GM12878 (cell line): ENCODE measurements around the gene GPBAR1. TPM values are rescaled to one million over a fixed set of nuclear protein-coding genes. Genes with fewer than 3 reads are reported as not detected.

Source experiments
- BCL11A ChIP-seq: IDR thresholded peaks from 2 replicates; pipeline ENCODE4 v1.6.1; 2011; ENCODE audit warnings: low read depth, low read length
- CEBPB ChIP-seq, 2 experiments: fragments of 150-350 bp in 1 of 2; IDR thresholded peaks; 2 replicates each; pipeline ENCODE4 v1.6.1; 2012 to 2014; ENCODE audit warnings: low read depth in 2 of 2, low read length in 2 of 2, borderline replicate concordance in 1 of 2, inconsistent platforms in 1 of 2
- CREB1 ChIP-seq: IDR thresholded peaks from 2 replicates; pipeline ENCODE4 v1.6.1; 2012; ENCODE audit warnings: low read depth, mild to moderate bottlenecking, inconsistent platforms
- DPF2 ChIP-seq: fragments of 450-650 bp; IDR thresholded peaks from 2 replicates; pipeline ENCODE4 v1.6.1; 2017; ENCODE audit warnings: mild to moderate bottlenecking
- HCFC1 ChIP-seq: fragments of 150-350 bp; IDR thresholded peaks from 2 replicates; pipeline ENCODE4 v1.6.1; 2014; ENCODE audit warnings: low read length
- MTA2 ChIP-seq: fragments of 450-650 bp; IDR thresholded peaks from 2 replicates; pipeline ENCODE4 v1.6.1; 2016; ENCODE audit warnings: low read depth, mild to moderate bottlenecking, moderate library complexity
- NBN ChIP-seq: fragments of 450-650 bp; IDR thresholded peaks from 2 replicates; pipeline ENCODE4 v1.6.1; 2016
- NR2F1 ChIP-seq: fragments of 450-650 bp; conservative IDR thresholded peaks from 2 replicates; pipeline ENCODE4 v1.6.1; 2017; ENCODE audit warnings: mild to moderate bottlenecking
- POU2F2 ChIP-seq: IDR thresholded peaks from 3 replicates; pipeline ENCODE4 v1.6.1; 2011; ENCODE audit warnings: low read depth, mild to moderate bottlenecking, low read length, borderline replicate concordance
- SIX5 ChIP-seq: IDR thresholded peaks from 2 replicates; pipeline ENCODE4 v1.6.1; 2011; ENCODE audit warnings: mild to moderate bottlenecking, low read depth, low read length, moderate library complexity; ENCODE audit not compliant: severe bottlenecking
- SMC3 ChIP-seq: IDR thresholded peaks from 2 replicates; pipeline ENCODE4 v1.6.1; 2011; ENCODE audit warnings: low read length, improper control_type of control experiment, borderline replicate concordance
- SUZ12 ChIP-seq: fragments of 200-600 bp; sonication (generic); IDR thresholded peaks from one replicate; pipeline ENCODE4 v1.6.1; 2018; ENCODE audit warnings: antibody characterized with exemption, mild to moderate bottlenecking; ENCODE audit not compliant: unreplicated experiment
- TBL1XR1 ChIP-seq: IDR thresholded peaks from 2 replicates; pipeline ENCODE4 v1.6.1; 2012; ENCODE audit warnings: low read depth, low read length, improper control_type of control experiment
- polyA plus RNA-seq, 11 experiments: library from polyadenylated mRNA; depleted of rRNA in 4 of 11; unstranded in 6 of 11; stranded (reverse) in 5 of 11; fragments of >200 nt; fragmentation: Nextera tagmentation in 4 of 11; fragmentation: Illumina TruSeq in 1 of 11; extraction: Ambion mirVana in 4 of 11; extraction: Trizol in 1 of 11; gene quantifications; 1 replicate in 1 of 11; 2 replicates in 10 of 11; pipeline versions ENCODE4 v1.2.1 to v1.2.3, GENCODE V29; 2011 to 2016; ENCODE audit warnings: inconsistent platforms in 2 of 11, missing spikeins in 2 of 11, low read depth in 1 of 11
- total RNA-seq, 4 experiments: library from RNA; depleted of rRNA in 3 of 4; stranded (reverse); fragments of >200 nt in 3 of 4; fragmentation: Illumina TruSeq in 1 of 4; extraction: Trizol in 1 of 4; gene quantifications; 2 replicates each; pipeline versions ENCODE4 v1.2.1 to v1.2.3, GENCODE V29; 2013 to 2021
- TF ChIP-seq, protein P1 (sequence below): fragments of 450-650 bp; IDR thresholded peaks from 2 replicates; pipeline ENCODE4 v1.6.1; 2017; ENCODE audit warnings: low read depth, mild to moderate bottlenecking, moderate library complexity
- TF ChIP-seq, protein P2 (sequence below): fragments of 450-650 bp; conservative IDR thresholded peaks from 2 replicates; pipeline ENCODE4 v1.6.1; 2017; ENCODE audit warnings: mild to moderate bottlenecking, moderate library complexity
- TF ChIP-seq, protein P3 (sequence below): fragments of 450-650 bp; IDR thresholded peaks from 2 replicates; pipeline ENCODE4 v1.6.1; 2017; ENCODE audit warnings: borderline replicate concordance
- TF ChIP-seq, protein P4 (sequence below): fragments of 450-650 bp; formaldehyde crosslinking; IDR thresholded peaks from 2 replicates; pipeline ENCODE4 v1.5.0; 2022; ENCODE audit warnings: mild to moderate bottlenecking, missing genetic modification characterization
- TF ChIP-seq, protein P5 (sequence below), 3 experiments: IDR thresholded peaks in 2 of 3; conservative IDR thresholded peaks in 1 of 3; 2 replicates each; pipeline ENCODE4 v1.5.1; 2011; ENCODE audit warnings: low read depth in 3 of 3, low read length in 3 of 3, mild to moderate bottlenecking in 3 of 3, control low read depth in 2 of 3, moderate library complexity in 2 of 3, inconsistent platforms in 1 of 3, mixed read lengths in 1 of 3; ENCODE audit not compliant: control insufficient read depth in 2 of 3, insufficient read depth in 1 of 3; ENCODE audit errors: extremely low read depth in 1 of 3

The GPBAR1 gene
- total and polyA plus RNA-seq, 10 of the 15 experiments (the other 5 are each of a cell fraction or from before 2014, with no cell fraction given): 0.03 to 0.36 (median 0.11) TPM; not detected in 3

DNA sequence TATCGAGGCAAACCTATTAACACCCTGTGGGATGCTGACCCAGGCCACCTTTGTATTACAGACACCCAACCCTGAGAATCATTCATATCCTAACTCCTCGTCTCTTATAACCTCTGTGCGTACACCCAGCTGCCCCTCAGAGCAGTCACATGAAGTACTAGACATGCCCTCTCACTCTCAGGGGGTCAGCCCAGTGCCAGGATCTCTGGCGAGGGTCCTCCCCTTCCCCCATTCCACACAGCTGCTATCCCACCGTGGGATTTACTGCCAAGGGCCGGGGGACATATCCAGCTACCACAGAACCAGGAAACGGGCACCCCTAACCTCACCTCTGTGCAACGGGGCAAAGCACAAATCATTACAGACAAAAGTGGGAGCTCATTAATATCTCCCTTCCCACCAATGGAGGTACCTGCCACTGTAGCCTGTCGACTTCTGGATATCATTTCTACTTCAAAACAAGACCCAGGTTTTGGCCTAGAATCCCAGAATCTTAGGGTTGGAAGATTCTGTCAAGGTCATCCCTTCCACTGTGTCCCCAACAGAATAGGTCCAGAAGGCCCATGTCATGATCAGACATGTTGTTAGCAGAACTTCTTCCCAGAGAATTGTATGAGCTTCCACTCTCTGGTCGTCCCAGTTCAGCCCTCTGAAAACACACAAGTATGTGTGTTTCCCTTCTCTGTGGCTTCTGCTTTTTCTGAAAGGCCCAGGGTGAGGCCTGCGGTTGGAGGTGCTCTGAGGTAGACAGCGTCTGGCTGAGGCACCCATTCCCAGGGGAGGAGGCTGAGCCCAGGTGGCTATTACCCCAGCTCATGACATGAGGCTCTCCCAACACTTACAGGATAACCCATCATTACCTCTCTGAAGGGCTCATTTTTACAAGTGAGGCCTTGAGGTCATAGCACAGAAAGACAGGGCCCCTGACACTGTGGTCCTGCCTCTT lies 29.8 kb downstream of the GPBAR1 start (continued):
- TF ChIP-seq, protein P1, sequence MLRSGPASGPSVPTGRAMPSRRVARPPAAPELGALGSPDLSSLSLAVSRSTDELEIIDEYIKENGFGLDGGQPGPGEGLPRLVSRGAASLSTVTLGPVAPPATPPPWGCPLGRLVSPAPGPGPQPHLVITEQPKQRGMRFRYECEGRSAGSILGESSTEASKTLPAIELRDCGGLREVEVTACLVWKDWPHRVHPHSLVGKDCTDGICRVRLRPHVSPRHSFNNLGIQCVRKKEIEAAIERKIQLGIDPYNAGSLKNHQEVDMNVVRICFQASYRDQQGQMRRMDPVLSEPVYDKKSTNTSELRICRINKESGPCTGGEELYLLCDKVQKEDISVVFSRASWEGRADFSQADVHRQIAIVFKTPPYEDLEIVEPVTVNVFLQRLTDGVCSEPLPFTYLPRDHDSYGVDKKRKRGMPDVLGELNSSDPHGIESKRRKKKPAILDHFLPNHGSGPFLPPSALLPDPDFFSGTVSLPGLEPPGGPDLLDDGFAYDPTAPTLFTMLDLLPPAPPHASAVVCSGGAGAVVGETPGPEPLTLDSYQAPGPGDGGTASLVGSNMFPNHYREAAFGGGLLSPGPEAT: peak; percentile 69
- TF ChIP-seq CEBPB (IDR thresholded peaks at IDR 0.05; ENCODE audit: borderline replicate concordance in 1 of 2, low read depth in 2 of 2, low read length in 2 of 2) (no peak), NR2F1 (peak; percentile 79), TBL1XR1 (0 out of 2 replicates have a peak, but pooled peaks have one; percentile 29), SUZ12 (no peak), POU2F2 (no peak; the same call in 2 of the 3 replicates), CREB1 (peak; percentile 55; the same call in 1 of the 2 replicates), SMC3 (0 out of 2 replicates have a peak, but pooled peaks have one; percentile 14), NBN (0 out of 2 replicates have a peak, but pooled peaks have one; percentile 66), HCFC1 (no peak), BCL11A (peak; percentile 55; the same call in 1 of the 2 replicates), DPF2 (0 out of 2 replicates have a peak, but pooled peaks have one; percentile 29), SIX5 (no peak), MTA2 (0 out of 2 replicates have a peak, but pooled peaks have one; percentile 26)
- TF ChIP-seq, protein P2, sequence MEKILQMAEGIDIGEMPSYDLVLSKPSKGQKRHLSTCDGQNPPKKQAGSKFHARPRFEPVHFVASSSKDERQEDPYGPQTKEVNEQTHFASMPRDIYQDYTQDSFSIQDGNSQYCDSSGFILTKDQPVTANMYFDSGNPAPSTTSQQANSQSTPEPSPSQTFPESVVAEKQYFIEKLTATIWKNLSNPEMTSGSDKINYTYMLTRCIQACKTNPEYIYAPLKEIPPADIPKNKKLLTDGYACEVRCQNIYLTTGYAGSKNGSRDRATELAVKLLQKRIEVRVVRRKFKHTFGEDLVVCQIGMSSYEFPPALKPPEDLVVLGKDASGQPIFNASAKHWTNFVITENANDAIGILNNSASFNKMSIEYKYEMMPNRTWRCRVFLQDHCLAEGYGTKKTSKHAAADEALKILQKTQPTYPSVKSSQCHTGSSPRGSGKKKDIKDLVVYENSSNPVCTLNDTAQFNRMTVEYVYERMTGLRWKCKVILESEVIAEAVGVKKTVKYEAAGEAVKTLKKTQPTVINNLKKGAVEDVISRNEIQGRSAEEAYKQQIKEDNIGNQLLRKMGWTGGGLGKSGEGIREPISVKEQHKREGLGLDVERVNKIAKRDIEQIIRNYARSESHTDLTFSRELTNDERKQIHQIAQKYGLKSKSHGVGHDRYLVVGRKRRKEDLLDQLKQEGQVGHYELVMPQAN: no peak
- TF ChIP-seq, protein P3, sequence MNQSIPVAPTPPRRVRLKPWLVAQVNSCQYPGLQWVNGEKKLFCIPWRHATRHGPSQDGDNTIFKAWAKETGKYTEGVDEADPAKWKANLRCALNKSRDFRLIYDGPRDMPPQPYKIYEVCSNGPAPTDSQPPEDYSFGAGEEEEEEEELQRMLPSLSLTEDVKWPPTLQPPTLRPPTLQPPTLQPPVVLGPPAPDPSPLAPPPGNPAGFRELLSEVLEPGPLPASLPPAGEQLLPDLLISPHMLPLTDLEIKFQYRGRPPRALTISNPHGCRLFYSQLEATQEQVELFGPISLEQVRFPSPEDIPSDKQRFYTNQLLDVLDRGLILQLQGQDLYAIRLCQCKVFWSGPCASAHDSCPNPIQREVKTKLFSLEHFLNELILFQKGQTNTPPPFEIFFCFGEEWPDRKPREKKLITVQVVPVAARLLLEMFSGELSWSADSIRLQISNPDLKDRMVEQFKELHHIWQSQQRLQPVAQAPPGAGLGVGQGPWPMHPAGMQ: no peak
- TF ChIP-seq, protein P4, sequence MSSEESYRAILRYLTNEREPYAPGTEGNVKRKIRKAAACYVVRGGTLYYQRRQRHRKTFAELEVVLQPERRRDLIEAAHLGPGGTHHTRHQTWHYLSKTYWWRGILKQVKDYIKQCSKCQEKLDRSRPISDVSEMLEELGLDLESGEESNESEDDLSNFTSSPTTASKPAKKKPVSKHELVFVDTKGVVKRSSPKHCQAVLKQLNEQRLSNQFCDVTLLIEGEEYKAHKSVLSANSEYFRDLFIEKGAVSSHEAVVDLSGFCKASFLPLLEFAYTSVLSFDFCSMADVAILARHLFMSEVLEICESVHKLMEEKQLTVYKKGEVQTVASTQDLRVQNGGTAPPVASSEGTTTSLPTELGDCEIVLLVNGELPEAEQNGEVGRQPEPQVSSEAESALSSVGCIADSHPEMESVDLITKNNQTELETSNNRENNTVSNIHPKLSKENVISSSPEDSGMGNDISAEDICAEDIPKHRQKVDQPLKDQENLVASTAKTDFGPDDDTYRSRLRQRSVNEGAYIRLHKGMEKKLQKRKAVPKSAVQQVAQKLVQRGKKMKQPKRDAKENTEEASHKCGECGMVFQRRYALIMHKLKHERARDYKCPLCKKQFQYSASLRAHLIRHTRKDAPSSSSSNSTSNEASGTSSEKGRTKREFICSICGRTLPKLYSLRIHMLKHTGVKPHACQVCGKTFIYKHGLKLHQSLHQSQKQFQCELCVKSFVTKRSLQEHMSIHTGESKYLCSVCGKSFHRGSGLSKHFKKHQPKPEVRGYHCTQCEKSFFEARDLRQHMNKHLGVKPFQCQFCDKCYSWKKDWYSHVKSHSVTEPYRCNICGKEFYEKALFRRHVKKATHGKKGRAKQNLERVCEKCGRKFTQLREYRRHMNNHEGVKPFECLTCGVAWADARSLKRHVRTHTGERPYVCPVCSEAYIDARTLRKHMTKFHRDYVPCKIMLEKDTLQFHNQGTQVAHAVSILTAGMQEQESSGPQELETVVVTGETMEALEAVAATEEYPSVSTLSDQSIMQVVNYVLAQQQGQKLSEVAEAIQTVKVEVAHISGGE (CRISPR knock-in tag): no peak
- TF ChIP-seq, protein P5, sequence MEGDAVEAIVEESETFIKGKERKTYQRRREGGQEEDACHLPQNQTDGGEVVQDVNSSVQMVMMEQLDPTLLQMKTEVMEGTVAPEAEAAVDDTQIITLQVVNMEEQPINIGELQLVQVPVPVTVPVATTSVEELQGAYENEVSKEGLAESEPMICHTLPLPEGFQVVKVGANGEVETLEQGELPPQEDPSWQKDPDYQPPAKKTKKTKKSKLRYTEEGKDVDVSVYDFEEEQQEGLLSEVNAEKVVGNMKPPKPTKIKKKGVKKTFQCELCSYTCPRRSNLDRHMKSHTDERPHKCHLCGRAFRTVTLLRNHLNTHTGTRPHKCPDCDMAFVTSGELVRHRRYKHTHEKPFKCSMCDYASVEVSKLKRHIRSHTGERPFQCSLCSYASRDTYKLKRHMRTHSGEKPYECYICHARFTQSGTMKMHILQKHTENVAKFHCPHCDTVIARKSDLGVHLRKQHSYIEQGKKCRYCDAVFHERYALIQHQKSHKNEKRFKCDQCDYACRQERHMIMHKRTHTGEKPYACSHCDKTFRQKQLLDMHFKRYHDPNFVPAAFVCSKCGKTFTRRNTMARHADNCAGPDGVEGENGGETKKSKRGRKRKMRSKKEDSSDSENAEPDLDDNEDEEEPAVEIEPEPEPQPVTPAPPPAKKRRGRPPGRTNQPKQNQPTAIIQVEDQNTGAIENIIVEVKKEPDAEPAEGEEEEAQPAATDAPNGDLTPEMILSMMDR (IDR thresholded peaks at IDR 0.05 in 2 of 3, conservative IDR thresholded peaks at IDR 0.05 in 1 of 3; ENCODE audit: control insufficient read depth in 2 of 3, extremely low read depth in 1 of 3, insufficient read depth in 1 of 3, low read depth in 3 of 3, low read length in 3 of 3): no peak
